H1 (cell line): Measurements from ENCODE around the gene ROPN1.

Experiments
- BACH1 ChIP-seq: IDR thresholded peaks from 2 replicates; pipeline ENCODE4 v1.6.1; 2012; ENCODE audit warnings: low read length, improper control_type of control experiment
- BRCA1 ChIP-seq: IDR thresholded peaks from 2 replicates; pipeline ENCODE4 v1.6.1; 2012; ENCODE audit warnings: low read depth, low read length, improper control_type of control experiment
- CHD7 ChIP-seq: fragments of 300-600 bp; sonication (generic); IDR thresholded peaks from 2 replicates; pipeline ENCODE4 v1.7.1; 2012; ENCODE audit warnings: low read length, moderate library complexity, mild to moderate bottlenecking, inconsistent platforms; ENCODE audit not compliant: insufficient replicate concordance
- CTCF ChIP-seq, 3 experiments: IDR thresholded peaks; 1 replicate in 2 of 3; 2 replicates in 1 of 3; pipeline versions ENCODE4 v1.5.1 to v1.6.1; 2011; ENCODE audit warnings: low read length in 3 of 3, mild to moderate bottlenecking in 3 of 3, inconsistent platforms in 2 of 3, low read depth in 1 of 3, moderate library complexity in 1 of 3; ENCODE audit not compliant: insufficient read depth in 1 of 3; ENCODE audit errors: control extremely low read depth in 1 of 3
- MAX ChIP-seq: IDR thresholded peaks from 2 replicates; pipeline ENCODE4 v1.6.1; 2012; ENCODE audit warnings: inconsistent platforms
- PHF8 ChIP-seq: fragments of 200-600 bp; sonication (generic); conservative IDR thresholded peaks from 2 replicates; pipeline ENCODE4 v1.7.1; 2012; ENCODE audit warnings: low read depth, mild to moderate bottlenecking, inconsistent platforms, low read length, moderate library complexity
- POLR2A ChIP-seq, 2 experiments: IDR thresholded peaks; 1 replicate in 1 of 2; 2 replicates in 1 of 2; pipeline ENCODE4 v1.6.1; 2011; ENCODE audit warnings: low read depth in 2 of 2, low read length in 2 of 2, mild to moderate bottlenecking in 2 of 2; ENCODE audit errors: control extremely low read depth in 1 of 2
- RFX5 ChIP-seq: IDR thresholded peaks from 2 replicates; pipeline ENCODE4 v1.6.1; 2011; ENCODE audit warnings: low read depth, low read length, improper control_type of control experiment, borderline replicate concordance
- TF ChIP-seq, protein P1 (sequence below): IDR thresholded peaks from 2 replicates; pipeline ENCODE4 v1.6.1; 2011; ENCODE audit warnings: low read depth, mild to moderate bottlenecking, low read length; ENCODE audit not compliant: insufficient read depth

DNA sequence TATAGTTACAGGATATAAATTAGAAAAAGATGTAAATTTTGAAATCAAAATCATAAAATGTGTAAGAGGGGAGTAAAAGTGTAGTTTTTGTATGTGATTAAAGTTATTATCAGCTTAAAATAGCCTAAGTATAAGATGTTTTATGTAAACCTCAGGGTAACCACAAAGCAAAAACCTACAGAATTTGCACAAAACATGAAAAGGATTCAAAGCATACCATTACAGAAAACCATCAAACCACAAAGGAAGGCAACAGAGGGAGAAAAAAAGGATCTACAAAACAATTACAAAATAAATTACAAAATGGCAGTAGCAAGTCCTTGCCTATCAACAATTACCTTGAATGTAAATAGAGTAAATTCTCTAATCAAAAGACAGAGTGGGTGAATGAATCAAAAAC is 71.1 kb downstream of the ROPN1 start:
- TF ChIP-seq CTCF (IDR thresholded peaks at IDR 0.05; ENCODE audit: control extremely low read depth in 1 of 3, insufficient read depth in 1 of 3, low read depth in 1 of 3, low read length in 3 of 3) (no peak), POLR2A (IDR thresholded peaks at IDR 0.05; ENCODE audit: control extremely low read depth in 1 of 2, low read depth in 2 of 2, low read length in 2 of 2) (no peak), BACH1 (no peak), BRCA1 (no peak), CHD7 (no peak), MAX (no peak), PHF8 (no peak), RFX5 (no peak)
- TF ChIP-seq, protein P1, sequence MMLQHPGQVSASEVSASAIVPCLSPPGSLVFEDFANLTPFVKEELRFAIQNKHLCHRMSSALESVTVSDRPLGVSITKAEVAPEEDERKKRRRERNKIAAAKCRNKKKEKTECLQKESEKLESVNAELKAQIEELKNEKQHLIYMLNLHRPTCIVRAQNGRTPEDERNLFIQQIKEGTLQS = no peak
